ENCODE results near the gene NUTM2B. TPM values are rescaled to one million over a fixed set of nuclear protein-coding genes. Genes with fewer than 3 reads are reported as not detected.

NUTM2B gene
- total and polyA plus RNA-seq, 4 donors = 0.25 to 0.43 (median 0.37) TPM; not detected in 1

Other genes with a start within 250 kb of the NUTM2B start
- gene EIF5AL1, start 190.7 kb upstream of the NUTM2B start, total RNA-seq = under 1 TPM; 0.05 to 0.08 TPM
- 1 to 10 TPM in 1 of 2 donors, under 1 TPM in 1; 0.96 to 2.1 TPM for gene EIF5AL1, start 190.7 kb upstream of the NUTM2B start, polyA plus RNA-seq
- gene SFTPA2, start 142.8 kb upstream of the NUTM2B start, total RNA-seq = under 1 TPM in 1 of 2 donors, not detected in 1; 0.17 TPM
- not detected for gene SFTPA2, start 142.8 kb upstream of the NUTM2B start, polyA plus RNA-seq
- gene SFTPA1, start 92.3 kb upstream of the NUTM2B start, total RNA-seq = not detected
- not detected for gene SFTPA1, start 92.3 kb upstream of the NUTM2B start, polyA plus RNA-seq
- gene NUTM2E, start 123.5 kb downstream of the NUTM2B start, total RNA-seq = under 1 TPM in 1 of 2 donors, not detected in 1; 0.08 TPM
- gene NUTM2E, start 123.5 kb downstream of the NUTM2B start, polyA plus RNA-seq = under 1 TPM in 1 of 2 donors, not detected in 1; 0.02 TPM
- gene SFTPD, start 245.9 kb downstream of the NUTM2B start, total RNA-seq = under 1 TPM in 1 of 2 donors, not detected in 1; 0.17 TPM
- gene SFTPD, start 245.9 kb downstream of the NUTM2B start, polyA plus RNA-seq = under 1 TPM; 0.47 to 0.60 TPM

Data from liver (tissue), 4 donors.